K562 (cell line): Measurements from ENCODE around the gene DROSHA. TPM values are rescaled to one million over a fixed set of nuclear protein-coding genes. Genes with fewer than 3 reads are reported as not detected.

Experiments
- ATAC-seq: fragments of 200-7000 bp; cut with Tn5 transposase; 3 replicates; pipeline ENCODE4 v1.9.1; 2020; ENCODE audit warnings: moderate library complexity
- BruUV-seq: library from RNA; stranded (reverse); fragments of 400-500 nt; replicated peaks from 2 replicates; lab custom pipeline; 2021; lab: Mats Ljungman, UMichigan
- CTCF ChIA-PET: fragments of 300-600 bp; formaldehyde crosslinking; extraction: SDS; loops from one replicate; lab custom pipeline; 2021; ENCODE audit warnings: low intra/inter-chr PET ratio; lab: Yijun Ruan, JAX
- POLR2A ChIA-PET: fragments of 300-600, 350-650 bp; sonication (Branson Sonifier 250); formaldehyde crosslinking; extraction: SDS; loops from one replicate; lab custom pipeline; 2021; ENCODE audit warnings: antibody characterized with exemption, inconsistent platforms; lab: Yijun Ruan, JAX
- DNase-seq, 4 experiments: peaks; one replicate each; pipeline versions ENCODE4 v3.0.0 to v3.0.0-alpha.2; 2011 to 2018; ENCODE audit warnings: low spot score in 3 of 4, mixed read lengths in 3 of 4; ENCODE audit errors: extremely low read depth in 1 of 4
- FAIRE-seq: peaks from 2 replicates; lab custom pipeline; 2011; peaks lifted over from hg19 to GRCh38; lab: Jason Lieb, UNC
- H2AFZ ChIP-seq: 2 replicates; pipeline ENCODE4 v1.6.0; 2011; ENCODE audit warnings: low read depth, low read length, control low read depth, inconsistent platforms
- H3K27ac ChIP-seq: fragments of 200-600 bp; 3 replicates; pipeline ENCODE4 v1.8.0; 2011; ENCODE audit warnings: low read depth, mild to moderate bottlenecking, control low read depth, inconsistent platforms, low read length, moderate library complexity, mixed read lengths; ENCODE audit errors: extremely low read depth
- H3K27me3 ChIP-seq, 2 experiments: fragments of 300-600 bp in 1 of 2; 2 replicates in 1 of 2; 3 replicates in 1 of 2; pipeline versions ENCODE4 v1.6.0 to v1.8.0; 2011; ENCODE audit warnings: inconsistent platforms in 2 of 2, low read length in 2 of 2, mild to moderate bottlenecking in 1 of 2, mixed read lengths in 1 of 2, moderate library complexity in 1 of 2; ENCODE audit not compliant: control insufficient read depth in 2 of 2, insufficient read depth in 2 of 2
- H3K36me3 ChIP-seq: fragments of 300-600 bp; 3 replicates; pipeline ENCODE4 v1.8.0; 2011; ENCODE audit warnings: mild to moderate bottlenecking, low read length, inconsistent platforms; ENCODE audit not compliant: control insufficient read depth, insufficient read depth
- H3K4me1 ChIP-seq, 2 experiments: fragments of 200-600 bp in 1 of 2; replicated peaks in 1 of 2; 2 replicates in 1 of 2; 3 replicates in 1 of 2; pipeline versions ENCODE4 v1.5.1 to v1.8.0; 2011; ENCODE audit warnings: inconsistent platforms in 2 of 2, low read length in 2 of 2, mild to moderate bottlenecking in 1 of 2, mixed read lengths in 1 of 2, moderate library complexity in 1 of 2; ENCODE audit not compliant: control insufficient read depth in 2 of 2, insufficient read depth in 2 of 2
- H3K4me2 ChIP-seq: 2 replicates; pipeline ENCODE4 v1.6.1; 2011; ENCODE audit warnings: low read length, control low read depth, inconsistent platforms, mixed read lengths; ENCODE audit not compliant: insufficient read depth
- H3K4me3 ChIP-seq: fragments of 200-600 bp; sonication (generic), shearing (Covaris generic); 2 replicates; pipeline ENCODE4 v1.5.1; 2016; ENCODE audit warnings: control low read depth, inconsistent platforms
- H3K79me2 ChIP-seq: fragments of 200-600 bp; 3 replicates; pipeline ENCODE4 v1.8.0; 2011; ENCODE audit warnings: low read length, inconsistent platforms; ENCODE audit not compliant: control insufficient read depth, insufficient read depth
- H3K9ac ChIP-seq, 2 experiments: 2 replicates each; pipeline versions ENCODE4 v1.6.0 to v1.6.1; 2011; ENCODE audit warnings: low read depth in 2 of 2, low read length in 2 of 2, control low read depth in 1 of 2, inconsistent platforms in 1 of 2, mild to moderate bottlenecking in 1 of 2, mixed read lengths in 1 of 2; ENCODE audit not compliant: insufficient read depth in 1 of 2
- H3K9me1 ChIP-seq: one replicate; pipeline ENCODE4 v1.6.0; 2011; ENCODE audit warnings: inconsistent platforms, mild to moderate bottlenecking, low read length, moderate library complexity; ENCODE audit not compliant: control insufficient read depth, insufficient read depth
- H3K9me3 ChIP-seq: replicated peaks from 2 replicates; pipeline ENCODE4 v1.5.1; 2011; ENCODE audit warnings: low read depth, low read length, inconsistent platforms; ENCODE audit not compliant: control insufficient read depth, insufficient read depth
- H4K20me1 ChIP-seq: replicated peaks from 2 replicates; pipeline ENCODE4 v1.6.1; 2011; ENCODE audit warnings: low read length, inconsistent platforms, mixed read lengths; ENCODE audit not compliant: control insufficient read depth, insufficient read depth
- BRD9 ChIP-seq: fragments of 450-650 bp; IDR thresholded peaks from 2 replicates; pipeline ENCODE4 v1.6.1; 2018; ENCODE audit warnings: low read depth; ENCODE audit not compliant: partially characterized antibody
- DNMT1 ChIP-seq: fragments of 450-650 bp; IDR thresholded peaks from 2 replicates; pipeline ENCODE4 v1.6.1; 2016; ENCODE audit warnings: antibody characterized with exemption, mild to moderate bottlenecking
- EGR1 ChIP-seq: fragments of 450-650 bp; conservative IDR thresholded peaks from 2 replicates; pipeline ENCODE4 v1.6.1; 2017; ENCODE audit warnings: mild to moderate bottlenecking
- FOSL1 ChIP-seq: fragments of 200-800 bp; sonication (Bioruptor generic); conservative IDR thresholded peaks from 2 replicates; pipeline ENCODE4 v1.6.1; 2016; ENCODE audit warnings: missing genetic modification characterization, missing compliant biosample characterization
- NRF1 ChIP-seq, 2 experiments: fragments of 450-650 bp; IDR thresholded peaks in 1 of 2; conservative IDR thresholded peaks in 1 of 2; 2 replicates each; pipeline ENCODE4 v1.6.1; 2014; ENCODE audit warnings: mild to moderate bottlenecking in 2 of 2
- RBM17 ChIP-seq: fragments of 200-400 bp; formaldehyde crosslinking; IDR thresholded peaks from 2 replicates; pipeline ENCODE4 v1.6.1; 2017; ENCODE audit warnings: low read depth, mild to moderate bottlenecking, low read length, borderline replicate concordance
- SOX6 ChIP-seq: fragments of 450-650 bp; IDR thresholded peaks from 2 replicates; pipeline ENCODE4 v1.6.1; 2014; ENCODE audit warnings: mild to moderate bottlenecking
- SRSF7 ChIP-seq: fragments of 200-400 bp; formaldehyde crosslinking; optimal IDR thresholded peaks from 2 replicates; pipeline ENCODE3; 2017; ENCODE audit warnings: mild to moderate bottlenecking, low read depth, low read length
- STAG1 ChIP-seq: sonication (generic); formaldehyde crosslinking; IDR thresholded peaks from 2 replicates; pipeline ENCODE4 v1.5.0; 2020; ENCODE audit warnings: missing genetic modification reagents, borderline replicate concordance
- ZNF717 ChIP-seq: fragments of 250-450 bp; sonication (Bioruptor Pico); IDR thresholded peaks from 2 replicates; pipeline ENCODE4 v1.5.0; 2021
- ZNF75A ChIP-seq: fragments of 450-650 bp; formaldehyde crosslinking; IDR thresholded peaks from 2 replicates; pipeline ENCODE4 v1.4.0; 2020; ENCODE audit warnings: mild to moderate bottlenecking
- WGBS: fragments of 100-300 bp; shearing (Covaris generic); methylation state at CpG from one replicate; pipeline ENCODE4 v1.1.6; 2016; ENCODE audit warnings: low coverage, mixed read lengths; ENCODE audit not compliant: insufficient coverage; ENCODE audit errors: missing lambda C conversion rate; 5-methylcytosine and 5-hydroxymethylcytosine counted together
- in situ Hi-C: fragments of 300-500 bp; cut with MboI; formaldehyde crosslinking; loops from 4 replicates; pipeline ENCODE4 v1.15.0; 2018; ENCODE audit warnings: inconsistent platforms, mixed read lengths
- intact Hi-C: fragments of 100-400 bp; cut with micrococcal nuclease; formaldehyde crosslinking; loops from 2 replicates; pipeline ENCODE4 v1.14.2; 2022
- polyA plus RNA-seq, 8 experiments: library from polyadenylated mRNA; depleted of rRNA in 4 of 8; stranded (reverse) in 5 of 8; unstranded in 3 of 8; fragments of >200 nt; fragmentation: Nextera tagmentation in 2 of 8; fragmentation: Illumina TruSeq in 1 of 8; extraction: Ambion mirVana in 2 of 8; extraction: Trizol in 1 of 8; gene quantifications; 2 replicates each; pipeline versions ENCODE4 v1.2.1 to v1.2.3, GENCODE V29; 2011 to 2014; ENCODE audit warnings: inconsistent platforms in 1 of 8, missing spikeins in 1 of 8
- total RNA-seq, 7 experiments: library from RNA; depleted of rRNA in 6 of 7; stranded (reverse); fragments of >200 nt in 6 of 7; fragmentation: Illumina TruSeq in 2 of 7; extraction: Trizol in 2 of 7; gene quantifications; 2 replicates each; pipeline versions ENCODE4 v1.2.1 to v1.2.3, GENCODE V29; 2011 to 2021; ENCODE audit warnings: low replicate concordance in 1 of 7
- TF ChIP-seq, protein P1 (sequence below): fragments of 450-650 bp; formaldehyde crosslinking; IDR thresholded peaks from 2 replicates; pipeline ENCODE4 v1.4.0; 2022; ENCODE audit warnings: mild to moderate bottlenecking, moderate library complexity
- TF ChIP-seq, protein P2 (sequence below): sonication (generic); IDR thresholded peaks from 2 replicates; pipeline ENCODE4 v1.6.1; 2016
- TF ChIP-seq, protein P3 (sequence below): fragments of 450-650 bp; formaldehyde crosslinking; IDR thresholded peaks from 2 replicates; pipeline ENCODE4 v1.4.0; 2020; ENCODE audit warnings: mild to moderate bottlenecking
- TF ChIP-seq, protein P4 (sequence below): fragments of 450-650 bp; formaldehyde crosslinking; IDR thresholded peaks from 2 replicates; pipeline ENCODE4 v1.4.0; 2020; ENCODE audit warnings: mild to moderate bottlenecking, moderate library complexity
- TF ChIP-seq, protein P5 (sequence below): sonication (generic); formaldehyde crosslinking; IDR thresholded peaks from 2 replicates; pipeline ENCODE4 v1.8.0; 2022; ENCODE audit warnings: missing genetic modification reagents, mild to moderate bottlenecking, borderline replicate concordance
- TF ChIP-seq, protein P6 (sequence below), 3 experiments: IDR thresholded peaks in 2 of 3; conservative IDR thresholded peaks in 1 of 3; 2 replicates each; pipeline ENCODE4 v1.5.1; 2011 to 2012; ENCODE audit warnings: low read length in 3 of 3, mild to moderate bottlenecking in 3 of 3, control low read depth in 2 of 3, improper control_type of control experiment in 1 of 3, inconsistent platforms in 1 of 3, low read depth in 1 of 3, mixed read lengths in 1 of 3, moderate library complexity in 1 of 3; ENCODE audit not compliant: insufficient read depth in 2 of 3

The DROSHA gene
- total and polyA plus RNA-seq, 9 of the 15 experiments (the other 6 are each of a cell fraction or from before 2014, with no cell fraction given) = 52.5 to 109 (median 68.9) TPM

DNA sequence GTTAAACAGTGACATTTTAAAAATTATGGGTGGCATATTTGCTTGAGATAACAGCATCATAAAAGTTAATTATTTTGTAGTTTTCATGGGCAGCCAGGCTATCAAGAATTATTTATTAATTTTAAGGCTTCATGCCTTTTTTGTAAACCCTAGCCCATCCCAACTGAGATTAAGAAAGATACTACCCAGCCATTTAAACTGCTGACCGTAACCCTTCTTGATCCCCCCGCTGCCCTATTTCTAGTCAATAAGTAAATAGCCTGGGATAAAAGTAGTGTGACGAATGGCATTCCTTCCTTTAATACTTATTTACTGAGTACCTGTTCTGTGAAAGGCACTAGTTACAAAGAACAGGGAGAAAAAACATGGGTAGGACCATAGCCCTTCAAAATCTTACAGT is 88.3 kb downstream of the DROSHA start:
- in situ Hi-C loops = no loop called here
- FAIRE-seq = no peak
- no peaks in the 10 kb centered on the region for H3K27me3 ChIP-seq
- TF ChIP-seq DNMT1 (no peak), EGR1 (no peak), STAG1 (no peak), SRSF7 (no peak), RBM17 (no peak), ZNF717 (CRISPR knock-in tag) (no peak), SOX6 (no peak), ZNF75A (no peak), BRD9 (no peak), FOSL1 (no peak), NRF1 (conservative IDR thresholded peaks at IDR 0.05 in 1 of 2, IDR thresholded peaks at IDR 0.05 in 1 of 2) (no peak)
- TF ChIP-seq, protein P1, sequence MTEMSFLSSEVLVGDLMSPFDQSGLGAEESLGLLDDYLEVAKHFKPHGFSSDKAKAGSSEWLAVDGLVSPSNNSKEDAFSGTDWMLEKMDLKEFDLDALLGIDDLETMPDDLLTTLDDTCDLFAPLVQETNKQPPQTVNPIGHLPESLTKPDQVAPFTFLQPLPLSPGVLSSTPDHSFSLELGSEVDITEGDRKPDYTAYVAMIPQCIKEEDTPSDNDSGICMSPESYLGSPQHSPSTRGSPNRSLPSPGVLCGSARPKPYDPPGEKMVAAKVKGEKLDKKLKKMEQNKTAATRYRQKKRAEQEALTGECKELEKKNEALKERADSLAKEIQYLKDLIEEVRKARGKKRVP (CRISPR knock-in tag) = no peak
- TF ChIP-seq, protein P2, sequence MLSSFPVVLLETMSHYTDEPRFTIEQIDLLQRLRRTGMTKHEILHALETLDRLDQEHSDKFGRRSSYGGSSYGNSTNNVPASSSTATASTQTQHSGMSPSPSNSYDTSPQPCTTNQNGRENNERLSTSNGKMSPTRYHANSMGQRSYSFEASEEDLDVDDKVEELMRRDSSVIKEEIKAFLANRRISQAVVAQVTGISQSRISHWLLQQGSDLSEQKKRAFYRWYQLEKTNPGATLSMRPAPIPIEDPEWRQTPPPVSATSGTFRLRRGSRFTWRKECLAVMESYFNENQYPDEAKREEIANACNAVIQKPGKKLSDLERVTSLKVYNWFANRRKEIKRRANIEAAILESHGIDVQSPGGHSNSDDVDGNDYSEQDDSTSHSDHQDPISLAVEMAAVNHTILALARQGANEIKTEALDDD = no peak
- TF ChIP-seq, protein P3, sequence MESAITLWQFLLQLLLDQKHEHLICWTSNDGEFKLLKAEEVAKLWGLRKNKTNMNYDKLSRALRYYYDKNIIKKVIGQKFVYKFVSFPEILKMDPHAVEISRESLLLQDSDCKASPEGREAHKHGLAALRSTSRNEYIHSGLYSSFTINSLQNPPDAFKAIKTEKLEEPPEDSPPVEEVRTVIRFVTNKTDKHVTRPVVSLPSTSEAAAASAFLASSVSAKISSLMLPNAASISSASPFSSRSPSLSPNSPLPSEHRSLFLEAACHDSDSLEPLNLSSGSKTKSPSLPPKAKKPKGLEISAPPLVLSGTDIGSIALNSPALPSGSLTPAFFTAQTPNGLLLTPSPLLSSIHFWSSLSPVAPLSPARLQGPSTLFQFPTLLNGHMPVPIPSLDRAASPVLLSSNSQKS (CRISPR knock-in tag) = no peak
- TF ChIP-seq, protein P4, sequence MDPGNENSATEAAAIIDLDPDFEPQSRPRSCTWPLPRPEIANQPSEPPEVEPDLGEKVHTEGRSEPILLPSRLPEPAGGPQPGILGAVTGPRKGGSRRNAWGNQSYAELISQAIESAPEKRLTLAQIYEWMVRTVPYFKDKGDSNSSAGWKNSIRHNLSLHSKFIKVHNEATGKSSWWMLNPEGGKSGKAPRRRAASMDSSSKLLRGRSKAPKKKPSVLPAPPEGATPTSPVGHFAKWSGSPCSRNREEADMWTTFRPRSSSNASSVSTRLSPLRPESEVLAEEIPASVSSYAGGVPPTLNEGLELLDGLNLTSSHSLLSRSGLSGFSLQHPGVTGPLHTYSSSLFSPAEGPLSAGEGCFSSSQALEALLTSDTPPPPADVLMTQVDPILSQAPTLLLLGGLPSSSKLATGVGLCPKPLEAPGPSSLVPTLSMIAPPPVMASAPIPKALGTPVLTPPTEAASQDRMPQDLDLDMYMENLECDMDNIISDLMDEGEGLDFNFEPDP (CRISPR knock-in tag) = no peak
- TF ChIP-seq, protein P5, sequence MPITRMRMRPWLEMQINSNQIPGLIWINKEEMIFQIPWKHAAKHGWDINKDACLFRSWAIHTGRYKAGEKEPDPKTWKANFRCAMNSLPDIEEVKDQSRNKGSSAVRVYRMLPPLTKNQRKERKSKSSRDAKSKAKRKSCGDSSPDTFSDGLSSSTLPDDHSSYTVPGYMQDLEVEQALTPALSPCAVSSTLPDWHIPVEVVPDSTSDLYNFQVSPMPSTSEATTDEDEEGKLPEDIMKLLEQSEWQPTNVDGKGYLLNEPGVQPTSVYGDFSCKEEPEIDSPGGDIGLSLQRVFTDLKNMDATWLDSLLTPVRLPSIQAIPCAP (CRISPR knock-in tag) = no peak
- TF ChIP-seq, protein P6, sequence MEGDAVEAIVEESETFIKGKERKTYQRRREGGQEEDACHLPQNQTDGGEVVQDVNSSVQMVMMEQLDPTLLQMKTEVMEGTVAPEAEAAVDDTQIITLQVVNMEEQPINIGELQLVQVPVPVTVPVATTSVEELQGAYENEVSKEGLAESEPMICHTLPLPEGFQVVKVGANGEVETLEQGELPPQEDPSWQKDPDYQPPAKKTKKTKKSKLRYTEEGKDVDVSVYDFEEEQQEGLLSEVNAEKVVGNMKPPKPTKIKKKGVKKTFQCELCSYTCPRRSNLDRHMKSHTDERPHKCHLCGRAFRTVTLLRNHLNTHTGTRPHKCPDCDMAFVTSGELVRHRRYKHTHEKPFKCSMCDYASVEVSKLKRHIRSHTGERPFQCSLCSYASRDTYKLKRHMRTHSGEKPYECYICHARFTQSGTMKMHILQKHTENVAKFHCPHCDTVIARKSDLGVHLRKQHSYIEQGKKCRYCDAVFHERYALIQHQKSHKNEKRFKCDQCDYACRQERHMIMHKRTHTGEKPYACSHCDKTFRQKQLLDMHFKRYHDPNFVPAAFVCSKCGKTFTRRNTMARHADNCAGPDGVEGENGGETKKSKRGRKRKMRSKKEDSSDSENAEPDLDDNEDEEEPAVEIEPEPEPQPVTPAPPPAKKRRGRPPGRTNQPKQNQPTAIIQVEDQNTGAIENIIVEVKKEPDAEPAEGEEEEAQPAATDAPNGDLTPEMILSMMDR (IDR thresholded peaks at IDR 0.05 in 2 of 3, conservative IDR thresholded peaks at IDR 0.05 in 1 of 3; ENCODE audit: insufficient read depth in 2 of 3, low read depth in 1 of 3, low read length in 3 of 3) = no peak

More for the DNA sequence above, 88.3 kb downstream of the DROSHA start:
- Histone ChIP-seq H3K27ac (no peak overlapping the region), H3K9me3 (no peaks in the 10 kb centered on the region), H3K4me3 (no peak overlapping the region), H4K20me1 (no peaks in the 10 kb centered on the region), H3K79me2 (peaks cover 4% of the 10 kb centered on the region; the same call in 2 of the 3 replicates), H2AFZ (no peak overlapping the region), H3K4me1 (no peaks in the 10 kb centered on the region), H3K9ac (no peak overlapping the region), H3K4me2 (no peak overlapping the region), H3K36me3 (peaks cover 62% of the 10 kb centered on the region), H3K9me1 (no peaks in the 10 kb centered on the region)
- no peak for ATAC-seq
- CTCF ChIA-PET = no interaction called here
- no TSS peak for BruUV-seq
- 96% methylated on average over 3 of the region's 3 CpGs for WGBS
- intact Hi-C loops = no loop called here
- DNase-seq = no peak
- POLR2A ChIA-PET = interaction anchor here (0.8 kb wide), 1 partner anchor 595 kb away, joined by 3 read pairs; no protein-coding TSS in a partner anchor
